HUES48 (cell line): Measurements from ENCODE around the gene MYCBP2.

Experiments
- H3K27ac ChIP-seq: one replicate; pipeline ENCODE4 v1.7.0; 2013; ENCODE audit warnings: low read depth, low read length, inconsistent platforms
- H3K27me3 ChIP-seq: 2 replicates; pipeline ENCODE4 v1.6.1; 2013; ENCODE audit warnings: mild to moderate bottlenecking, low read length; ENCODE audit not compliant: control insufficient read depth, insufficient read depth
- H3K36me3 ChIP-seq: 2 replicates; pipeline ENCODE4 v1.6.1; 2013; ENCODE audit warnings: low read length; ENCODE audit not compliant: control insufficient read depth, insufficient read depth
- H3K4me1 ChIP-seq: 2 replicates; pipeline ENCODE4 v1.6.1; 2013; ENCODE audit warnings: mild to moderate bottlenecking, low read length; ENCODE audit not compliant: control insufficient read depth, insufficient read depth
- H3K4me3 ChIP-seq: 2 replicates; pipeline ENCODE4 v1.5.1; 2013; ENCODE audit warnings: mild to moderate bottlenecking, low read depth, low read length
- H3K9ac ChIP-seq: 2 replicates; pipeline ENCODE4 v1.6.1; 2013; ENCODE audit warnings: mild to moderate bottlenecking, low read depth, low read length, moderate library complexity
- H3K9me3 ChIP-seq: 2 replicates; pipeline ENCODE4 v1.6.1; 2013; ENCODE audit warnings: low read length; ENCODE audit not compliant: control insufficient read depth, insufficient read depth

The MYCBP2 gene

DNA sequence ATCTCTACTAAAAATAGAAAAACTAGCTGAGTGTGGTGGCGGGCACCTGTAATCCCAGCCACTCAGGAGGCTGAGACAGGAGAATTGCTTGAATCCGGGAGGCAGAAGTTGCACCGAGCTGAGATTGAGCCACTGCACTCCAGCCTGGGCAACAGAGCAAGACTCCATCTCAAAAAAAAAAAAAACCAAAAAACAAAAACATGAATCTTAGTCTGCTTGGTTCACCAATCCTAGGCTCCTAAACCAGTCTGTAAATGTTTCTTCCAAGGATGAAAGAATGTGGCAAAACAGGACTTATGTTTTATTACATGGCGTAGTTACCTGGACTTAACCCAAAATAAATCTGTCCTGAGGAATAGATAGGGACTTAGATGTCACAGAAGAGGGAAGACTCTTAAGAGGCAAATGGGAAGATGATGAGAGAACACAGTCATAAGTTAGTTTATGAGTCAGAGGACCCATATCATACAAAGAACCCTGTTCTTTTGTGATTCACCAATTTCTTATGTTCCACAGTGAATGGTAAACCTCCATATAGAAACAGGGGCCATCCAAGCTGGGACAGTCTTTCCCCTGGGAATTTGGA, 293.1 kb downstream of the MYCBP2 start:
- Histone ChIP-seq H3K27ac (no peak overlapping the region), H3K9ac (no peak overlapping the region), H3K36me3 (no peaks in the 10 kb centered on the region), H3K9me3 (no peaks in the 10 kb centered on the region), H3K27me3 (no peaks in the 10 kb centered on the region), H3K4me3 (no peak overlapping the region), H3K4me1 (no peaks in the 10 kb centered on the region)

DNA sequence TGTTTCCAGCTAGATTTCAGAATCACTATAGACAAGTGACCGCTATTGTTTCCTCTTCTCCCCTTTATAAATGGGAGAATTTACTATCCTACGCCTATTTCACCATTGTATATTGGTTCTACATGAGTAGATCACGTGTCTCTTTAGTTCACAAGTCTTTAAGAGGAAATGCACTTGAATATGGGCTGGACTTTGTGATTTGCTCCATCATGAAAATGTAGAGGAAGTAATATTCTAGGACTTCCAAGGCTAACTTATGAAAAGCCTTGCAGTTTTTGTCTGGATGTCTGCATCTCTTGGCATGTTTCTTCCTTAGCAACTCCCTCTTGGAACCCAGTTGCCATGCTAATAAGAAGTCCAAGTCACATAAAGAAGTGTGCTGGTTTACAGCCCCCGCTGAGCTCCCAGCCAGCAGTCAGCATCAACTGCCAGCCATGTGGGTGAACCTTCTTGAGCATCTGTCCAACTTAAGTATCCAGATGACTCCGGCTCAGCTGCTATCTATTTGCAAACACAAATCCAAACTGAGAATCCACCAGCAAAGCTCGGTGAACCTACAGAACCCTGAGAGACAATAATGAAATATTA, 295.1 kb downstream of the MYCBP2 start:
- Histone ChIP-seq H3K27me3 (no peaks in the 10 kb centered on the region), H3K4me3 (no peak overlapping the region), H3K4me1 (peaks cover 5% of the 10 kb centered on the region; the same call in 1 of the 2 replicates), H3K27ac (no peak overlapping the region), H3K9ac (no peak overlapping the region), H3K36me3 (no peaks in the 10 kb centered on the region), H3K9me3 (no peaks in the 10 kb centered on the region)

DNA sequence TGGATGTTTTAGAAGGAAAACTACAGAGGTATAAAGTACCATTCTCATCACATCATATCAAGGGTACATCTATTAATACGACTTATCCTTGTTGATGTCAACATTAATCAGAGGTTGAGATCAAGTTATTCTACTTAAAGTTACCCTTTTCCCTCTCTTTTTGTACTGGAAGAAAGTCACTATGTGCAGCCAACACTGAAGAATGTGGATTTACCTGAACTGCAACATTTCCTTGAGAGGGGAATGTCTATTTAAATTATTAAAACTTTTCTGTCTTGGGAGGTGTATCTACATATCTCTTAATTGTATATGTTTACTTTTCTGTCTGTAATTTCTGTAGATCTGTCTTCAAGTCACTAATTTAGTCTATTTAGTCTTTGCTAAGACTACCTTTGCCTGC, 297.5 kb downstream of the MYCBP2 start:
- Histone ChIP-seq H3K9ac (no peak overlapping the region), H3K27me3 (no peaks in the 10 kb centered on the region)

DNA sequence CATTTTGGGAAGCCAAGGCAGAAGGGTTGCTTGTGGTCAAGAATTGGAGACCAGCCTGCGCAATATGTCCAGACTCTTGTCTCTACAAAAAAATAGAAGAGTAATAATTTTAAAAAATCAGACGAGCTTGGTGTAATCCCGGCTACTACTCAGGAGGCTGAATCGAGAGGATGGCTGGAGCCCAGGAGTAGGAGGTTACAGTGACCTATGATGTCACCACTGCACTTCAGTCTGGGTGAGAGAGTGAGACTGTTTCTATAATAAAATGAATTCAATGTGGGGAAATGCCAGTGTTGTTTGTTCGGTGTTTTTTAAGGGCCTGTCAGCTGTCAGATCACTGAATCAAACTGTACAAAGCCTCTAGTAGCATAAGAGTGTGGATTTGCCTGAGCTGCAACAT, 298.7 kb downstream of the MYCBP2 start:
- H3K36me3 ChIP-seq: no peaks in the 10 kb centered on the region
- no peaks in the 10 kb centered on the region for H3K27me3 ChIP-seq
- no peak overlapping the region for H3K9ac ChIP-seq
- no peaks in the 10 kb centered on the region for H3K9me3 ChIP-seq
- peaks cover 15% of the 10 kb centered on the region for H3K4me1 ChIP-seq
- no peak overlapping the region for H3K27ac ChIP-seq
- peak overlapping the region; percentile 71 for H3K4me3 ChIP-seq

More for the DNA sequence above, 297.5 kb downstream of the MYCBP2 start:
- H3K36me3 ChIP-seq: no peaks in the 10 kb centered on the region
- no peak overlapping the region for H3K27ac ChIP-seq
- no peak overlapping the region for H3K4me3 ChIP-seq
- H3K4me1 ChIP-seq: peaks cover 15% of the 10 kb centered on the region
- no peaks in the 10 kb centered on the region for H3K9me3 ChIP-seq

DNA sequence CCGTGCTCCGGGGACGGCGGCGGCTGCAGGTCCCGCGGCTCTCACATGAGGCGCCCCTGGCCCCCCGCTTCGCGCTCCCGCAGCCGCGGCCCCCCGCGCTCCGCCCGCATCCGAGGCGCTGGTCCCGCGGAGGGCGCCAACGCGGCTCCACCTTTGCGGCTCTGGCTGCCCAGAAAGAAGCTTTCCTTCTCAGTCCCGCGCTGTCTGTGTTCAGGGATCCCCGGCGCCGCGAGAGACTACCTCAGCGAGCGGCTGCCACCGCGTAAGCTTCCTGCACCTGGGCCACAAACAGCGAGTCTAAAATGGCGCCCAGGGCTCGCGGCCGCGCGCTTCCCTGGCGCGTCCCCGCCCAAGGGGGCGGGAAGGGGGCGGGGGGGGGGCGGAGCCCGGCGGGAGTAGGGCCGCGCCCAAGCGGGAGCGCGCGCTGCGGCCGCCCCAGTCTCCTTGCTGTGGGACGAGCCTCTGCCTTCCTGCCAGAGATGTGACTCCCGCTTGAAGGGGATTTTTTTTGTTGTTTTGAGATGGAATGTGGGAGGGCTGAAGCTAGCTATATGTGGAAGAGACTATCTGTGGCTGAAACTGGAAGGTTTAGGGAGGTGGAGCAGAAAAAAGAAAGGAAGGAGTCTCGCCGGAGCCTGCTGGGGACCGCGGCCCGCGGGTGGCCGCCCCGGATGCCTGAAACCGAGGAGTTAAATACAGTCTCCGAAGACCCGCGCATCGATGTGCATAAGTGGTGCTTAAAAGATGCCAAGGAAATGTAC, 299.9 kb downstream of the MYCBP2 start, which contains the start of gene FBXL3:
Gene FBXL3 (minus strand): TSS at position 299 of the 761 bp plus-strand sequence. CDS start 5,299 bp downstream, outside the sequence.
- peak within 1 kb of the TSS; percentile 97 for H3K27ac ChIP-seq
- peaks cover 15% of the 10 kb centered on the region for H3K4me1 ChIP-seq
- no peaks in the 10 kb centered on the region for H3K9me3 ChIP-seq

DNA sequence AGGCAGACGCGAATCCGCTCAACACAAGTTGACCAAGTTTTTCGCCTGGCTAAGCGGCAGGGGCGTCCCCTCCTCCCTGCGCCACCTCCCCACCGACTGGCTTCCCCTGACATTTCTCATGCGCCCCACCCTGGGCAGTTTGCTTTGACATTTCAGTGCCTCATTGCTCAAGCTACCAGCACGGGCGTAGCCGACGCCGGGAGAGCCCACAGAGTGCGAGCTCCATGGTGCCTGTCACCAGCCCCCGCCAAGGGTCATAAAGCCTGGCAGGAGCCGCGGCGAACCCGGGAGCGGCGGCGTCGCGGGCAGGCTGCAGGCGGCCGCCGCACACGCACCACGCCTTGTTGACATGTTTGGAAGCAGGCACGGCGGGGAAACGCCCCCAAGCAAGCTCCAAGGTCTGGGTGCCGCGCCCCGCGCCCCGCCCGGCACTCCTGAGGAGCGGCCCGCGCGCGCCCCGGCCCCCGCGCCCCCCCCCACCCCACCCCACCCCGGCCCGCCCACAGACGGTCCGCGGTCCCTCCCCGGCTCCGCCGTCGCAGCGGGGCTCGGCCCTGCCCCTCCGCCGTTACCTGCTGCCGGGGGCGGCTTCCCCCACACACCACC, 300.5 kb downstream of the MYCBP2 start:
- Histone ChIP-seq H3K27ac (peak overlapping the region; percentile 97), H3K4me1 (peaks cover 15% of the 10 kb centered on the region), H3K9me3 (no peaks in the 10 kb centered on the region), H3K9ac (peak overlapping the region; percentile 91; the same call in 1 of the 2 replicates), H3K27me3 (no peaks in the 10 kb centered on the region), H3K4me3 (peak overlapping the region; percentile 71), H3K36me3 (peaks cover 4% of the 10 kb centered on the region)

More for the DNA sequence above, 299.9 kb downstream of the MYCBP2 start, which contains the start of gene FBXL3:
- Histone ChIP-seq H3K27me3 (no peaks in the 10 kb centered on the region), H3K36me3 (no peaks in the 10 kb centered on the region), H3K9ac (peak within 1 kb of the TSS; percentile 91), H3K4me3 (peak within 1 kb of the TSS; percentile 71)

DNA sequence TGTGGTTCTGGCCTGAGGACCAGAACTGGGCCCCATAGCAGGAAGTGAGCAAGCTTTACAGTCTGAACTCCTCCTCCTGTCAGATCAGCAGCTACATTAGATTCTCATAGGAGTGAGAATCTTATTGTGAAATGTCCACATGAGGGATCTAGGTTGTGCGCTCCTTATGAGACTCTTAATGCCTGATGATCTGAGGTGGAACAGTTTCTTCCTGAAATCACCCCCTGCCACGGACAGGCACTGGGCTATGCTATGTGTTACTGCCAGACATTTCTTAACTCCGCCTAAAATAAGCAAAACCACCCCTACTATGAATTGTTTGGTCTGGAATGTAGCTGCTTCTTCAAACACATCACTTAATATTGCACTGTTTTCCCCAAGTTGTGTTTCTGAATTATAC, 304.6 kb downstream of the MYCBP2 start:
- Histone ChIP-seq H3K36me3 (peaks cover 27% of the 10 kb centered on the region), H3K4me1 (peaks cover 10% of the 10 kb centered on the region; the same call in 1 of the 2 replicates), H3K27ac (no peak overlapping the region), H3K9ac (no peak overlapping the region), H3K9me3 (no peaks in the 10 kb centered on the region), H3K27me3 (no peaks in the 10 kb centered on the region), H3K4me3 (no peak overlapping the region)

DNA sequence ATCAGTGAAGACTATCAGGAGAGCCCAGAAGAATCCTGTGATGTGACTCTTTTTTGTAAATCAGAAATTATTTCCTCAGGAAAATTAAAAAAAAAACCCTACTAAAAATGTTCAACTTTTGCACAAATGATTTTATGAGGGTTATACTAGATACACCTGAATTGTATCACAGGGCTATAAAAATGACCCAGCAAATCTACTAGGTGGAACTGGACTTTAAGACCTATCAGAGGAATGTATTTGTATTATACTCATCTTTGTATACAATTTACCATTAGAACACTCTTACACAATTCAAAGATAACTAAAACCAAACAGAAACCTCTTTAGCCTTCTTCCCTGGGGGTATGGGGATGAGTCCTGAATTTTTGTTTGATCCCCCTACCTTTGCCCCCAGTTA, 307.1 kb downstream of the MYCBP2 start:
- peaks cover 53% of the 10 kb centered on the region for H3K36me3 ChIP-seq
- no peaks in the 10 kb centered on the region for H3K9me3 ChIP-seq
- no peak overlapping the region for H3K27ac ChIP-seq
- no peak overlapping the region for H3K4me3 ChIP-seq
- no peaks in the 10 kb centered on the region for H3K27me3 ChIP-seq
- no peak overlapping the region for H3K9ac ChIP-seq
- 0 out of 2 replicates have a peak, but pooled peaks cover under 1% of the 10 kb centered on the region for H3K4me1 ChIP-seq

DNA sequence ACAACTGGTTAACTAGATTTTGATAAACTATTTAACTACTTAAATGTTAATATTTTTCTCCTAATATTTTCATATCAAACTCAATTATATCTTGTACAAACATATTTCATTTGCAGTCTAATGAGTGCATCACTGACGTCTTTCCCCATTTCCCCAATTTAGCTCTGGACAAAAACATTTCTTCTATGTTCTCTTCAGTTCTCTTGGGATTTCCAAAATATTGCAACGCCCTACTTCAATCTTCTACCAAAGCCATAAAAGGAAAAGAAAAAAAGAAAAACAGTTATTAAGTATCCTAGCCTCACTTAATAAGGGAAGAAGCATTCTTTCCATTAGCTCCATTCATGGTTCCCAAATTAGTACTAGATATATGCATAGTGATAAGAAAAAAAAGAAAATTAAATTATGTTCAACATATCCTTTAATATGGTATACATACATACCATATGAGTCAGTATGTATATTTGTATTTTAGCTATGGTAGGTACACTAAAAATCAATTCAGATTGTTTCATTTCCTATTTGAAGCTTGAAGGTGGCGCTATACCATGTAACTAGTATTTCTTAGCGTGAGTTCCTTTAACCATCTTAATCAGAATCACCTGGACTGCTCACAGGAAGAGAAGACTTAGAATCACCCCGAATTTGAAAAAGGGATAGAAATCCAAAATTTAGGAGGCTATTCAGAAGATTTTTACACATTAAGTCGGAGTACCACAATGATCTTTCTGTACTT, 309.8 kb downstream of the MYCBP2 start:
- Histone ChIP-seq H3K36me3 (peaks cover 78% of the 10 kb centered on the region), H3K27me3 (no peaks in the 10 kb centered on the region)

DNA sequence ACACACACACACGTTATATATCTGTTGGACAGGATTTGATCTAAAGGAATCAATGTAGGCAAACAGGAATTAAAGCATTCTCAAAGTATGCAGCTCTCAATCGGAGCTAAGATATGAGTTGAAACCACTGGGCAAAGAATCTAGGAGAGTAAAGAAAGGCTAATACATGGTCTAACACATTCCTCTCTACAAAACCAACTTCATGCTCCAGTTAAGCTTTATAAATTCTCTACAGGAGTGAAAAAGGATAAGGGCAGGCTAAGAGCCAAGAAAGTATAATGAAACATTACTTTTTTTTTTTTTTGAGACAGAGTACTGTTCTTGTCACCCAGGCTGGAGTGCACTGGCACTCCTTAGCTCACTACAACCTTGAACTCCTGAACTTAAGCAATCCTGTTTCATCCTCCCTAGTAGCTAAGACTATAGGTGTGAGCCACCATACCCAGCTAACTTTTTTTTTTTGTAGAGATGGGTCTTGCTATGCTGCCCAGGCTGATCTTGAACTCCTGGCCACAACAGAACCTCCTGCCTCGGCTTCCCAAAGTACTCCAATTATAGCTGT, 310.6 kb downstream of the MYCBP2 start:
- no peak overlapping the region for H3K27ac ChIP-seq
- no peaks in the 10 kb centered on the region for H3K9me3 ChIP-seq
- H3K36me3 ChIP-seq: peaks cover 81% of the 10 kb centered on the region
- H3K9ac ChIP-seq: no peak overlapping the region
- no peak overlapping the region for H3K4me3 ChIP-seq
- H3K27me3 ChIP-seq: no peaks in the 10 kb centered on the region
- H3K4me1 ChIP-seq: no peaks in the 10 kb centered on the region

More for the DNA sequence above, 309.8 kb downstream of the MYCBP2 start:
- H3K9me3 ChIP-seq: no peaks in the 10 kb centered on the region
- H3K4me1 ChIP-seq: no peaks in the 10 kb centered on the region
- no peak overlapping the region for H3K4me3 ChIP-seq
- no peak overlapping the region for H3K9ac ChIP-seq
- no peak overlapping the region for H3K27ac ChIP-seq
